ENCODE results near the gene ARHGAP20. TPM values are rescaled to one million over a fixed set of nuclear protein-coding genes. Genes with fewer than 3 reads are reported as not detected.

Gene ARHGAP20
- total and polyA plus RNA-seq, 9 of the 15 experiments (the other 6 are each of a cell fraction or from before 2014, with no cell fraction given), result 0.07 TPM; not detected in 8

- in situ Hi-C loops (cut with MboI), result no loop called here
- POLR2A ChIA-PET, result no interaction called here
- WGBS (ENCODE audit: insufficient coverage, low coverage, missing lambda C conversion rate), result 5% methylated on average over 4 of the region's 4 CpGs
These were observed 35.3 kb upstream of the ARHGAP20 start for GRCh38 chr11:110747531-110747930.

More at GRCh38 chr11:110747531-110747930, 35.3 kb upstream of the ARHGAP20 start:
- TF ChIP-seq NCOR1 (IDR thresholded peaks at IDR 0.05) (no peak), LCOR (CRISPR knock-in tag; IDR thresholded peaks at IDR 0.05) (no peak), CBX5 (IDR thresholded peaks at IDR 0.05; ENCODE audit: borderline replicate concordance, low read depth) (no peak), PPARD (CRISPR knock-in tag; IDR thresholded peaks at IDR 0.05) (no peak), RBM14 (IDR thresholded peaks at IDR 0.05; ENCODE audit: borderline replicate concordance, insufficient read depth, low read depth, low read length) (no peak), POLR2AphosphoS5 (IDR thresholded peaks at IDR 0.05; ENCODE audit: control insufficient read depth, insufficient read depth, low read depth, low read length) (no peak)
- TF ChIP-seq, protein P1, sequence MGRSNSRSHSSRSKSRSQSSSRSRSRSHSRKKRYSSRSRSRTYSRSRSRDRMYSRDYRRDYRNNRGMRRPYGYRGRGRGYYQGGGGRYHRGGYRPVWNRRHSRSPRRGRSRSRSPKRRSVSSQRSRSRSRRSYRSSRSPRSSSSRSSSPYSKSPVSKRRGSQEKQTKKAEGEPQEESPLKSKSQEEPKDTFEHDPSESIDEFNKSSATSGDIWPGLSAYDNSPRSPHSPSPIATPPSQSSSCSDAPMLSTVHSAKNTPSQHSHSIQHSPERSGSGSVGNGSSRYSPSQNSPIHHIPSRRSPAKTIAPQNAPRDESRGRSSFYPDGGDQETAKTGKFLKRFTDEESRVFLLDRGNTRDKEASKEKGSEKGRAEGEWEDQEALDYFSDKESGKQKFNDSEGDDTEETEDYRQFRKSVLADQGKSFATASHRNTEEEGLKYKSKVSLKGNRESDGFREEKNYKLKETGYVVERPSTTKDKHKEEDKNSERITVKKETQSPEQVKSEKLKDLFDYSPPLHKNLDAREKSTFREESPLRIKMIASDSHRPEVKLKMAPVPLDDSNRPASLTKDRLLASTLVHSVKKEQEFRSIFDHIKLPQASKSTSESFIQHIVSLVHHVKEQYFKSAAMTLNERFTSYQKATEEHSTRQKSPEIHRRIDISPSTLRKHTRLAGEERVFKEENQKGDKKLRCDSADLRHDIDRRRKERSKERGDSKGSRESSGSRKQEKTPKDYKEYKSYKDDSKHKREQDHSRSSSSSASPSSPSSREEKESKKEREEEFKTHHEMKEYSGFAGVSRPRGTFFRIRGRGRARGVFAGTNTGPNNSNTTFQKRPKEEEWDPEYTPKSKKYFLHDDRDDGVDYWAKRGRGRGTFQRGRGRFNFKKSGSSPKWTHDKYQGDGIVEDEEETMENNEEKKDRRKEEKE (IDR thresholded peaks at IDR 0.05; ENCODE audit: borderline replicate concordance in 1 of 2, control insufficient read depth in 1 of 2, low read depth in 2 of 2, low read length in 1 of 2), result no peak
- TF ChIP-seq, protein P2, sequence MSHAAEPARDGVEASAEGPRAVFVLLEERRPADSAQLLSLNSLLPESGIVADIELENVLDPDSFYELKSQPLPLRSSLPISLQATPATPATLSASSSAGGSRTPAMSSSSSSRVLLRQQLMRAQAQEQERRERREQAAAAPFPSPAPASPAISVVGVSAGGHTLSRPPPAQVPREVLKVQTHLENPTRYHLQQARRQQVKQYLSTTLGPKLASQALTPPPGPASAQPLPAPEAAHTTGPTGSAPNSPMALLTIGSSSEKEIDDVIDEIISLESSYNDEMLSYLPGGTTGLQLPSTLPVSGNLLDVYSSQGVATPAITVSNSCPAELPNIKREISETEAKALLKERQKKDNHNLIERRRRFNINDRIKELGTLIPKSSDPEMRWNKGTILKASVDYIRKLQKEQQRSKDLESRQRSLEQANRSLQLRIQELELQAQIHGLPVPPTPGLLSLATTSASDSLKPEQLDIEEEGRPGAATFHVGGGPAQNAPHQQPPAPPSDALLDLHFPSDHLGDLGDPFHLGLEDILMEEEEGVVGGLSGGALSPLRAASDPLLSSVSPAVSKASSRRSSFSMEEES (CRISPR knock-in tag; IDR thresholded peaks at IDR 0.05), result no peak
- Histone ChIP-seq H4K20me1 (replicated peaks; ENCODE audit: control insufficient read depth, insufficient read depth, low read length) (no peaks in the 10 kb centered on the region), H3K9ac (ENCODE audit: insufficient read depth in 1 of 2, low read depth in 2 of 2, low read length in 2 of 2) (no peak overlapping the region), H3K27ac (ENCODE audit: extremely low read depth, low read depth, low read length) (no peak overlapping the region), H3K27me3 (ENCODE audit: control insufficient read depth in 2 of 2, insufficient read depth in 2 of 2, low read length in 2 of 2) (no peaks in the 10 kb centered on the region), H3K9me3 (replicated peaks; ENCODE audit: control insufficient read depth, insufficient read depth, low read depth, low read length) (no peaks in the 10 kb centered on the region; the same call in 1 of the 2 replicates), H3K4me1 (replicated peaks in 1 of 2; ENCODE audit: control insufficient read depth in 2 of 2, insufficient read depth in 2 of 2, low read length in 2 of 2) (no peaks in the 10 kb centered on the region), H3K9me1 (ENCODE audit: control insufficient read depth, insufficient read depth, low read length) (no peaks in the 10 kb centered on the region), H3K36me3 (ENCODE audit: control insufficient read depth, insufficient read depth, low read length) (no peaks in the 10 kb centered on the region), H3K79me2 (ENCODE audit: control insufficient read depth, insufficient read depth, low read length) (no peaks in the 10 kb centered on the region), H3K4me3 (no peak overlapping the region), H2AFZ (ENCODE audit: low read depth, low read length) (no peak overlapping the region), H3K4me2 (ENCODE audit: insufficient read depth, low read length) (no peak overlapping the region)
- CTCF ChIA-PET (ENCODE audit: low intra/inter-chr PET ratio), result no interaction called here
- FAIRE-seq, result no peak
- no peak for DNase-seq (ENCODE audit: extremely low read depth in 1 of 4, low spot score in 3 of 4)
- no peak for ATAC-seq
- intact Hi-C loops (cut with micrococcal nuclease), result no loop called here
- no TSS peak for BruUV-seq (replicated peaks)
